ENCODE measurements around the gene FADS6.

DNA sequence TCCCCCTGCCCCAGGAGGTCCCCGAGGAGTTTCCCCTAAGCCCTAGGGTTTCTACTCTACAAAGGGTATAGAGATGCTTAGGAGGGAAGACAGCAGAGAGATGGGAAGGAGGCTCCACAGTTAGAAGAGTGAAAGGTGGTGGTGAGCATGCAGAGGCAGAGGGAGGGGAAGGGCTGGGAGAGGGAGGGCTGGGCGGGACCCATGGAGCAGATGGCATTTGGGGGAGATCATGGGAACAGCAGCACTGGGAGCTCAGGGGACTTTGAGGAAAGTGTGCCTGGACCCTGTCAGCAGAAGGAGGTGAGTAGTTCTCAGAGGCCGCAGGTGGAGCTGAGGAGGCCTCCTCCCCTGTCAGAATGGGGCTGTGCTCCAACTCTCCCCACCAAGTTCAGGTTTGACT is 41.6 kb upstream of the FADS6 start:
- TF ChIP-seq, protein P1, sequence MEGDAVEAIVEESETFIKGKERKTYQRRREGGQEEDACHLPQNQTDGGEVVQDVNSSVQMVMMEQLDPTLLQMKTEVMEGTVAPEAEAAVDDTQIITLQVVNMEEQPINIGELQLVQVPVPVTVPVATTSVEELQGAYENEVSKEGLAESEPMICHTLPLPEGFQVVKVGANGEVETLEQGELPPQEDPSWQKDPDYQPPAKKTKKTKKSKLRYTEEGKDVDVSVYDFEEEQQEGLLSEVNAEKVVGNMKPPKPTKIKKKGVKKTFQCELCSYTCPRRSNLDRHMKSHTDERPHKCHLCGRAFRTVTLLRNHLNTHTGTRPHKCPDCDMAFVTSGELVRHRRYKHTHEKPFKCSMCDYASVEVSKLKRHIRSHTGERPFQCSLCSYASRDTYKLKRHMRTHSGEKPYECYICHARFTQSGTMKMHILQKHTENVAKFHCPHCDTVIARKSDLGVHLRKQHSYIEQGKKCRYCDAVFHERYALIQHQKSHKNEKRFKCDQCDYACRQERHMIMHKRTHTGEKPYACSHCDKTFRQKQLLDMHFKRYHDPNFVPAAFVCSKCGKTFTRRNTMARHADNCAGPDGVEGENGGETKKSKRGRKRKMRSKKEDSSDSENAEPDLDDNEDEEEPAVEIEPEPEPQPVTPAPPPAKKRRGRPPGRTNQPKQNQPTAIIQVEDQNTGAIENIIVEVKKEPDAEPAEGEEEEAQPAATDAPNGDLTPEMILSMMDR (conservative IDR thresholded peaks at IDR 0.05; ENCODE audit: low read depth in 2 of 2), result no peak
- TF ChIP-seq JUNB (IDR thresholded peaks at IDR 0.05; ENCODE audit: unreplicated experiment), result no peak
- no peak for TF ChIP-seq EZH2phosphoT487 (IDR thresholded peaks at IDR 0.05; ENCODE audit: unreplicated experiment)

Data from GM23338 (cell line).